HCT116 (cell line): ENCODE data around the gene RIN1.

Experiments used
- JUND ChIP-seq: IDR thresholded peaks from 2 replicates; pipeline ENCODE4 v1.6.1; 2012
- POLR2A ChIP-seq: IDR thresholded peaks from 2 replicates; pipeline ENCODE4 v1.7.0; 2011; ENCODE audit warnings: borderline replicate concordance; ENCODE audit not compliant: insufficient read depth, insufficient read length; ENCODE audit errors: extremely low read depth
- POLR2AphosphoS5 ChIP-seq: IDR thresholded peaks from 2 replicates; pipeline ENCODE4 v1.6.1; 2011; ENCODE audit warnings: mild to moderate bottlenecking, low read depth, low read length, moderate library complexity
- SIN3A ChIP-seq: IDR thresholded peaks from 2 replicates; pipeline ENCODE4 v1.6.1; 2012; ENCODE audit warnings: low read depth
- TCF7L2 ChIP-seq: IDR thresholded peaks from 2 replicates; pipeline ENCODE4 v1.7.0; 2011; ENCODE audit warnings: borderline replicate concordance, inconsistent platforms; ENCODE audit not compliant: insufficient read depth, insufficient read length; ENCODE audit errors: extremely low read depth
- YY1 ChIP-seq: IDR thresholded peaks from 2 replicates; pipeline ENCODE4 v1.6.1; 2011; ENCODE audit warnings: low read length, low read depth, moderate library complexity, mild to moderate bottlenecking; ENCODE audit not compliant: insufficient replicate concordance; ENCODE audit errors: extremely low read depth
- TF ChIP-seq, protein P1 (sequence below), 3 experiments: fragments of 200-600 bp in 1 of 3; sonication (generic) in 1 of 3; IDR thresholded peaks in 2 of 3; conservative IDR thresholded peaks in 1 of 3; 2 replicates each; pipeline ENCODE4 v1.5.1; 2012 to 2017; ENCODE audit warnings: low read depth in 2 of 3, low read length in 2 of 3, antibody characterized with exemption in 1 of 3, borderline replicate concordance in 1 of 3, control low read depth in 1 of 3, mild to moderate bottlenecking in 1 of 3, mixed read lengths in 1 of 3, mixed run types in 1 of 3, moderate library complexity in 1 of 3; ENCODE audit not compliant: insufficient read depth in 1 of 3
- TF ChIP-seq, protein P2 (sequence below): IDR thresholded peaks from 2 replicates; pipeline ENCODE4 v1.6.1; 2012
- TF ChIP-seq, protein P3 (sequence below): IDR thresholded peaks from 2 replicates; pipeline ENCODE4 v1.6.1; 2012; ENCODE audit warnings: low read depth

DNA sequence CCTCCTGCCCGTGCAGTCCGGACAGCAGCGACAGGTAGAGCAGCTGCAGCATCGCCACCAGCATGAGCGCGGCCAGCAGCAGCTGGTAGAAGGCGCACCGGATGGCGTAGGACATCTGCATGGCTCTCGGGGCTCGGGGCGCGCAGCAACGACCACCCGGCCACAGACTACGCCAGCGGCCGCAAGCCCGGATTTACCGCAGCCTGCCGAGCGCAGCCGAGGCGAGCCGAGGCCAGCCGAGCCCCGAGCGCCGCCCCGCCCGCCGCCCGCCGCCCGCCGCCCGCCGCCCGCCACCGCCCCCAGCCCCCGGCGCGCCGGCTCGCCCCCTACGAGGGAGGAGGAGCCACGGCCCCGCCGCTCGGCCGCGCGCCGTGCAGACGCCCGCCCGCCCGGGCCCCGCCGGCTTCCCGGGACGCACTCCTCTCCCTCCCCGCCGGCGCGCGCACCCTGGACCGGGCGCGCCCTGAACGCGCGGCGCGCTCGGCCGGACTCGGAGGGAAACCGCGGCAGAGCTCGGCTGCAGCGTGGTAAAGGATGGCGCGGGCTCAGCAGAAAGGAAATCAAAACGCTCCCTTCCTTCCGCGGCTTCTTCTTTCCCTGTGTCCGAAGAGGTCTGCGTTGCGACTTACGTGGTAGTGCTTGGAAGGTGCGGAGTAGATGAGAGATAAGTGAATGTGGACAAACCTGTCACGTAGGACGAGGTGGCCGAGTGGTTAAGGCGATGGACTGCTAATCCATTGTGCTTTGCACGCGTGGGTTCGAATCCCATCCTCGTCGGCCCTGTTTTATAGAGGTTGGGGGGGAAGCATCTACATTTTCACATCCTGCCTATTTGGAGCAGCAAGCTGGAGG lies 11.4 kb upstream of the RIN1 start, which contains the start of gene B4GAT1:
- TF ChIP-seq TCF7L2 (no peak), POLR2A (no peak), YY1 (peak; percentile 39), POLR2AphosphoS5 (peak; percentile 54; the same call in 1 of the 2 replicates), SIN3A (no peak), JUND (no peak)
- TF ChIP-seq, protein P1, sequence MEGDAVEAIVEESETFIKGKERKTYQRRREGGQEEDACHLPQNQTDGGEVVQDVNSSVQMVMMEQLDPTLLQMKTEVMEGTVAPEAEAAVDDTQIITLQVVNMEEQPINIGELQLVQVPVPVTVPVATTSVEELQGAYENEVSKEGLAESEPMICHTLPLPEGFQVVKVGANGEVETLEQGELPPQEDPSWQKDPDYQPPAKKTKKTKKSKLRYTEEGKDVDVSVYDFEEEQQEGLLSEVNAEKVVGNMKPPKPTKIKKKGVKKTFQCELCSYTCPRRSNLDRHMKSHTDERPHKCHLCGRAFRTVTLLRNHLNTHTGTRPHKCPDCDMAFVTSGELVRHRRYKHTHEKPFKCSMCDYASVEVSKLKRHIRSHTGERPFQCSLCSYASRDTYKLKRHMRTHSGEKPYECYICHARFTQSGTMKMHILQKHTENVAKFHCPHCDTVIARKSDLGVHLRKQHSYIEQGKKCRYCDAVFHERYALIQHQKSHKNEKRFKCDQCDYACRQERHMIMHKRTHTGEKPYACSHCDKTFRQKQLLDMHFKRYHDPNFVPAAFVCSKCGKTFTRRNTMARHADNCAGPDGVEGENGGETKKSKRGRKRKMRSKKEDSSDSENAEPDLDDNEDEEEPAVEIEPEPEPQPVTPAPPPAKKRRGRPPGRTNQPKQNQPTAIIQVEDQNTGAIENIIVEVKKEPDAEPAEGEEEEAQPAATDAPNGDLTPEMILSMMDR (IDR thresholded peaks at IDR 0.05 in 2 of 3, conservative IDR thresholded peaks at IDR 0.05 in 1 of 3; ENCODE audit: borderline replicate concordance in 1 of 3, insufficient read depth in 1 of 3, low read depth in 2 of 3, low read length in 2 of 3), result no peak
- TF ChIP-seq, protein P2, sequence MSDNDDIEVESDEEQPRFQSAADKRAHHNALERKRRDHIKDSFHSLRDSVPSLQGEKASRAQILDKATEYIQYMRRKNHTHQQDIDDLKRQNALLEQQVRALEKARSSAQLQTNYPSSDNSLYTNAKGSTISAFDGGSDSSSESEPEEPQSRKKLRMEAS, result peak; percentile 77; the same call in 1 of the 2 replicates
- TF ChIP-seq, protein P3, sequence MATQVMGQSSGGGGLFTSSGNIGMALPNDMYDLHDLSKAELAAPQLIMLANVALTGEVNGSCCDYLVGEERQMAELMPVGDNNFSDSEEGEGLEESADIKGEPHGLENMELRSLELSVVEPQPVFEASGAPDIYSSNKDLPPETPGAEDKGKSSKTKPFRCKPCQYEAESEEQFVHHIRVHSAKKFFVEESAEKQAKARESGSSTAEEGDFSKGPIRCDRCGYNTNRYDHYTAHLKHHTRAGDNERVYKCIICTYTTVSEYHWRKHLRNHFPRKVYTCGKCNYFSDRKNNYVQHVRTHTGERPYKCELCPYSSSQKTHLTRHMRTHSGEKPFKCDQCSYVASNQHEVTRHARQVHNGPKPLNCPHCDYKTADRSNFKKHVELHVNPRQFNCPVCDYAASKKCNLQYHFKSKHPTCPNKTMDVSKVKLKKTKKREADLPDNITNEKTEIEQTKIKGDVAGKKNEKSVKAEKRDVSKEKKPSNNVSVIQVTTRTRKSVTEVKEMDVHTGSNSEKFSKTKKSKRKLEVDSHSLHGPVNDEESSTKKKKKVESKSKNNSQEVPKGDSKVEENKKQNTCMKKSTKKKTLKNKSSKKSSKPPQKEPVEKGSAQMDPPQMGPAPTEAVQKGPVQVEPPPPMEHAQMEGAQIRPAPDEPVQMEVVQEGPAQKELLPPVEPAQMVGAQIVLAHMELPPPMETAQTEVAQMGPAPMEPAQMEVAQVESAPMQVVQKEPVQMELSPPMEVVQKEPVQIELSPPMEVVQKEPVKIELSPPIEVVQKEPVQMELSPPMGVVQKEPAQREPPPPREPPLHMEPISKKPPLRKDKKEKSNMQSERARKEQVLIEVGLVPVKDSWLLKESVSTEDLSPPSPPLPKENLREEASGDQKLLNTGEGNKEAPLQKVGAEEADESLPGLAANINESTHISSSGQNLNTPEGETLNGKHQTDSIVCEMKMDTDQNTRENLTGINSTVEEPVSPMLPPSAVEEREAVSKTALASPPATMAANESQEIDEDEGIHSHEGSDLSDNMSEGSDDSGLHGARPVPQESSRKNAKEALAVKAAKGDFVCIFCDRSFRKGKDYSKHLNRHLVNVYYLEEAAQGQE, result no peak
